HG03565 (cell line): ENCODE results near the gene NGEF.

Experiments
- ATAC-seq: cut with Tn5 transposase; IDR thresholded peaks from one replicate; pipeline ENCODE4 v1.9.1; 2021; ENCODE audit warnings: mild to moderate bottlenecking, moderate library complexity; ENCODE audit not compliant: unreplicated experiment

NGEF gene

DNA sequence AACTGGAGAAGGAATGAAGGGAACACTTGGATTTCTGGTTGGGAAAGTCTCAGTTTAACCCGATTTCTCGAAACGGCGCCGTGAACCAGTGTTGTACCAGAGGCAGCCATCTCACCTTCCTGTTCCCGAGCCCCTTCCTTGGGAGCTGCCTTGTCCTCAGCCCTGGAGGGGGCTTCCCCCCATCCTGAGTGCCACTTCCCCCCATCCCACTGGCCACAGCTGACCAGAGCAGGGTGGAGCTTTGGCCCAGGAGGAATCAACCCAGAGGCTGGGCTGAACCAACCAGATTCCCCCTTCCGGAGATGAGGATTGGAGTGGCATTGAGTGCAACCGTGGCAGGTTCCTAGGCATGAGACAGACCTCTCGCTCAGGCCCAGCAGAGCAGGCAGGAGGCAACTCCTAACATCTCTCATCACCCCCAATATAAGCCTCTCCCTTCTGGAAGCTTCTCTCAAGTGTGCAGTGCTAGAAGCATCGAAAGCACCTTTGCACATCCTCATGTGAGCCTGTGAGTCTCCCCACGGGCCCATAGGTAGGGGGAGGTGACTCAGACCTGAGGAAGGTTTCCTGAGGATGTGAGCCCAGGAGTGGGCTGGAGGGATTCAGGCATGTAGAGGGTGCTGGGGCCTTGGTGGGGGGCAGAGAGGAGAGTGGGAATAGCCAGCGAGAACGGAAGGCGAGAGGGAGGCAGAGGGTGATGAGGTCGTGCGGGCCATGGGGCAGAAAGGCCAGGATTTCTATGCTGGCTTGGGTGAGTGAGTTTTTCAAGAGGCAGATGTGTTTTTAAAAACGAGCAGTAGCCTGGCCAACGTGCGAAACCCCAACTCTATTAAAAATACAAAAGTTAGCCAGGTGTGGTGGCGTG is 11.9 kb downstream of the NGEF start:
- ATAC-seq: no peak

- ATAC-seq: no peak
Measured at GRCh38 chr2:232999354-232999753, 13.7 kb downstream of the NGEF start.

GRCh38 chr2:232998666-232998985 is 14.4 kb downstream of the NGEF start:
- no peak for ATAC-seq

DNA sequence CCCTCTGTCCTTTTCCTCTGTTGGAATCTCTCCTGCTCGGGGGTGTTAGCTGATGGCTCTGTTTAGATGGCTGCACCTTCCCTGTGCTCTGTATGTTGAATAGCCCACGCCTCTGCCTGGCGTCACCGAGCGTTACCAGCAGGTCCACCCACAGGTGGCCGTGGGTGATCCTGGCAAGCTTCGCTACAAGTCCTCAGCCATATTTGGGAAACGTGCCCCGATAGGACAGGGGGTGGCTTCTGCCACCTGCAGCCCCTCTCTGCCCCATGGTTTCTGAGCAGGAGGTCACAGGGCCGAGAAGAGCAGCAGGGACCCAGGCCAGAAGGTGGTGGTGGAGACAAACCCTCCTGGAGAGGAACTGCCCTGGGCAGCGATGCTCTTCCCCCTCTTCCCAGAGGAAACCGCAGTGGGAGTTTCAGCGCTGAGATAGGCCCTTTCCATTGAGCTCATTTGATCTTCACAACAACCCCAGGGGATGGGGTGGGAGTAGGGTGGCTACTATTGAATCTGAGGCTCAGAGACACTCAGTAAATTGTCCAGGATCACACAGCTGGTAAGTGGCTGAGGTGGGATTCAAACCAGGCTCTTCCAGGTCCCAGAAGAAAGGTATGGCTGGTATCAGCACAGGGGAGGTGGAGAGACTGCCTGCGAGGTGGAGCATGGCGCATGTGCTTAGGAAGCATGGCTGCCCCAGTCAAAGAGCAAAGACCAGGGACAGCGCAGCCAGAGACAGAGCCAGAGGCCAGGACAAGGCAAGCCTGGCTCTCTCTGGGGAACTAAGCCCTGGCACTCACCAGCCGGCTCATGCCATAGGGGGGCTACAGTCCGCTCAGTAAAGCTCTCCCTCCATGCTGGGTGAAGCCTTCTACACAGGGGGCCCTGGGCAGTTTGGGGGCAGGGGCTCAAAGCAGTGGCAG is 15.0 kb downstream of the NGEF start:
- no peak for ATAC-seq

GRCh38 chr2:232994446-232994845 is 18.6 kb downstream of the NGEF start:
- ATAC-seq: no peak

GRCh38 chr2:232993231-232993821 is 19.7 kb downstream of the NGEF start:
- ATAC-seq: no peak

DNA sequence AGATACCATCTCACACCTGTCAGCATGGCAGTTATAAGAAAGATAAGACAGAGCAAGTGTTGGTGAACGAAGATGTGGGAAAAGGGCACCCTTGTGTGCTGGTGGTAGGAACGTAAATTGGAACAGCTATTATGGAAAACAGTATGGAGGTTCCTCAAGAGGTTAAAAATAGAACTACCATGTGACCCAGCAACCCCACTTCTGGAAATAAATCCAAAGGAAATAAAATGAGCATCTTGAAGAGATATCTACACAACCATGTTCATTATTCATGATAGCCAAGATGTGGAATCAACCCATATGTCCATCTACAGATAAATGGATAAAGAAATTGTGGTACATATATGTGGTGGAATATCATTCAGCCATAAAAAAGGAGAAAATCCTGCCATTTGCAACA is 26.9 kb downstream of the NGEF start:
- no peak for ATAC-seq

- ATAC-seq: no peak
Measured at GRCh38 chr2:232984451-232985207, 28.4 kb downstream of the NGEF start.

- ATAC-seq: no peak
Measured at GRCh38 chr2:232983669-232984140, 29.4 kb downstream of the NGEF start.

DNA sequence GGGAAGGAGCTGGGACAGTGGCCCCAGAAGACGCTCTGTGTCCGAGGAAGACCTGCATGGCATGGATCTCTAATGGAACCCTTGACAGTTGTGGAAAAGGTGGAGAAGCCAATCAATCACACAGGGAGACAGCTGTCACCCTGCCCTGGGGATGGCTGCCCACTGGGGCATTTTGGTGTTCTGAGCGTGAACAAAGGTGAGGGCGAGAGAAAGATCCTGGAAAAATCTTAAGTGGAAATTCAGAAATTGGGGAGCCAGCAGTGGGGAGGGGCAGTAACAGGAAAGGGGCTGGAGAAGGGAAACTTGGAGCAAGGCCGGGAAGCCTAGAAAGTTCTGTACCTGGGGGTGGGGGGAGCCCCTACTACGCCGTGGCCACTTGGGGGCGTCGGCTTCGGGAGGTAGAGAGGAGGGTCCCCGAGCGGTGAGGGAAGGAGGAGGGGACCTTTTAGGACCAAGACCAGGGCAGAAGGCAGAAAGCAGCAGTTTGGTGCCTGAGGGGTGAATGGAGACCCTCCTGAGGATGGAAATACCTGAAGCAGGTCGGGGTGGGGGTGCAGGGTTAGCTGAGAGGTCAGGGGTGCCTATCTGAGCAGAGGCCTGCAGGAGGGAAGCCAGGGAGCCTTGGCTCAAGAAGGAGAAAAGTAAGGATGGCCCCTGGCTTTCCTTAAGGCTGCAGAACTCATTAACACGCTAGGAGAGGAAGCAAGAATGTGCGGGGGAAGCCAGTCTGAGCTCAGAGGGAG is 30.0 kb downstream of the NGEF start:
- no peak for ATAC-seq

DNA sequence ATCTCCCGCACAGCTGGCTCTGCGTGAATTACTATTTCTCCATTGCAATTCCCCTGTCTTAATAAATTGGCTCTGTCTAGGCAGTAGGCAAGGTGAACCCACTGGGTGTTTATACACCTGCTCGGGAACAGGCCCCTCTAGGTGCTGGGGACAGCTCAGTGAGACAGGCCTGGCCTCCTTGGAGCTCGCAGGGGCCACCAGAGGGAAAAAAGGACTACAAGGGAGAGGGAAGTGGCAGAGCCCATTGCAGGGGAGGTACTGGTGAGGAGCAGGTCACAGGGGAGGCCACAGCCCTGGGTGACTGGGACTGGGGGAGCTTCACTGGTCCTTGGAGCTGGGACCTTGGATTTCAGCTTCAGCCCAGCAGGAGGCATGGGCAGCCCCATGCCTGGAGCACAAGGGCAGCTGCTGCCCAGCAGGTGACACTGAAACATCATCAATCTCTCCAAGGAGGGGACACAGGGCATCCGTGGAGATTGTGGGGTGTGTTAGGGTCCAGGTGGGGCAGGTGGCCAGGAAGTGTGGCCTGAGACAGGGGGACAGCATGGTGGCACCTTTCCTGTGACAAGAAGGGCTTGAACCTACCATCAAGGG is 31.2 kb downstream of the NGEF start:
- ATAC-seq: no peak

- no peak for ATAC-seq
Measured at GRCh38 chr2:232981356-232981755, 31.7 kb downstream of the NGEF start.

GRCh38 chr2:232980683-232981082 is 32.4 kb downstream of the NGEF start:
- no peak for ATAC-seq

DNA sequence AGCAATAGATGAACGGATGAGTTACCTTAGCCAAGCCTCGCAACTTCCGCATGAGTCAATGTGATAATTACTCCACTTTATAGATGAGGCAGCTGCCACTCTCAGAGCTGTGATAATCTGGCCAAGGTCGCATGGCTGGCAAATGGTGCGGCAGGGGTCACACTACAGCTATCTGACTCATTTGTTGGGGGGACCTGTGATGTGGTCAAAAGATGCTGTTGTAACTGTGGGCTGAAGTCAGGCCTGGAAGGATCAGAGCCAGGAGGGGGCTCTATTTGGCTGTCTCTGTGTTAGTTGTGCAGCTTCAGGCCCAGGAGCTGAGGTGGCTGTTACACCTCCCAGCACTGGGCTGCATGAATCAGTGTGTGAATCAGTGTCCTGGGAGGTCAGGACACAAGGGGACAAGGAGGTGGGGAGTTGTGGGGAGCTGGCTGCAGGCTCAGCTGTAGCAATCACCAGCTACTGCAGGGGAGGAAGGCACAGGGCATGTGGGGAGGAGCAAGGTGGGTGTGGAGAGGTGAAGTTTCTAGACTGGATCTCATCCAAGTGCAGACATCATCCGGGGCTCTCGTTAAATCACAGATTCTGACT is 33.1 kb downstream of the NGEF start:
- ATAC-seq: no peak

GRCh38 chr2:232977438-232977971 is 35.6 kb downstream of the NGEF start:
- ATAC-seq: no peak

- ATAC-seq: no peak
Measured at GRCh38 chr2:232976666-232977437, 36.2 kb downstream of the NGEF start.

- ATAC-seq: no peak
Measured at GRCh38 chr2:232976176-232976575, 36.9 kb downstream of the NGEF start.

DNA sequence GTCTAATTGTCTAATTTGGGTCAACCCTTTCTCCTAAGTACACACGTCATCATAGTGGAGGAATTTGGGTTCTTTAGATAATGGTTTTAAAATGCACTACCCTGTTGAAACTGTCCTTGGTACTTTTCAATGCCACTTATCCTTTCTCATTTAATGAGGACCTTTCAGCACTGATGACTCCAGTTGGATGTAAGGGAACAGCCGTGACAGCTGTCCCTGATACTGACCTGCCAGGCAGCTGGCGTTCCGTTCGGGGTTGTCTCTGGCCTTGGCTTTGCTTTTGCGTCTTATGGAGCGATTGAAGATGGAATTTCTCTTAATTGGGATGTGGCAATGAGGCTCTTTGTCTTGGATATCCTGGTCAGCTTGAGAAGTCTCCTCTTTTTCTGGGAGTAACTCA is 38.7 kb downstream of the NGEF start:
- no peak for ATAC-seq
